KBM-7 (cell line): ENCODE results near the gene TAF11L2.
"Not testable (repeated sequence)": the region's sequence is repeated elsewhere in the genome, so short reads cannot be mapped to it uniquely, and the experiment has no call there.

Source experiments
- DNase-seq: peaks from one replicate; pipeline ENCODE4 v3.0.0-alpha.2; 2015
- in situ Hi-C: fragments of 300-500 bp; cut with MboI; formaldehyde crosslinking; loops from 2 replicates; pipeline ENCODE4 v1.14.3; 2020; ENCODE audit warnings: low sequenced_read_pairs, low pct_unique_long_range_greater_than_20kb, mixed read lengths

Gene TAF11L2

DNA sequence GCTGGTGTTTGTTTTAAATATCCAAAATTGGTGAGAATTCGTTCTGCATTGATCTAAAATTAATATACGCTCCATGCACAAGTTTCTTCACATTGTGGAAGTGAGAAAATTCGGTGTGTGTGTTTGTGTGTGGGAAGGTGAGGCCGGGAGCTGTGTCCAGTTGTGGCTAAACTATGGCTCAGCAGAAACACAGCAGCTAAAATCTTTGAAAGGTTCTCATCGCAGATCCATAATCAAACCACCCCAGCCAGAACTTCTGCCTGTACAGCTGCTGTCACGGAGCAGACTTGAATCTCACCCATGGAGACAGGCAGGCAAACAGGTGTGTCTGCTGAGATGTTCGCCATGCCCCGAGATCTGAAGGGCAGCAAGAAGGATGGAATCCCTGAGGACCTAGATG is at the start of gene TAF11L2:
TSS of gene TAF11L2 (plus strand) at position 301 of the 400 bp plus-strand sequence.
- DNase-seq, in situ Hi-C loops: not testable (repeated sequence)

DNA sequence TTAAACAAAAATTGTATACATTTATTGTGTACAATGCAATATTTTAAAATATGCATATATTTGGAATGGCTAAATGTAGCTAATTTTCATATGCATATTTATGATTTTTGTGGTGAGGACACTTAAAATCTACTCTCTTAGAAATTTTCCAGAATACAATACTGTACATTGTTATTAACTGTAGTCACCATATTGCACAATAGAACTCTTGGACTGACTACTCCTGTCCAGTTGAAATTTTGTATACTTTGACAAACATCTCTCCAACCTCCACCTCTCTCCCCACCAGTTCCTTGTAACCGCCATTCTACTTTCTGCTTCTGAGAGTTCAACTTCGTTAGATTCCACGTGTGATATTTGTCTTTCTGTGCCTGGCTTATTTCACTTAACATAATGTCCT is 49.2 kb upstream of the TAF11L2 start:
- DNase-seq = no peak
- in situ Hi-C loops = no loop called here

DNA sequence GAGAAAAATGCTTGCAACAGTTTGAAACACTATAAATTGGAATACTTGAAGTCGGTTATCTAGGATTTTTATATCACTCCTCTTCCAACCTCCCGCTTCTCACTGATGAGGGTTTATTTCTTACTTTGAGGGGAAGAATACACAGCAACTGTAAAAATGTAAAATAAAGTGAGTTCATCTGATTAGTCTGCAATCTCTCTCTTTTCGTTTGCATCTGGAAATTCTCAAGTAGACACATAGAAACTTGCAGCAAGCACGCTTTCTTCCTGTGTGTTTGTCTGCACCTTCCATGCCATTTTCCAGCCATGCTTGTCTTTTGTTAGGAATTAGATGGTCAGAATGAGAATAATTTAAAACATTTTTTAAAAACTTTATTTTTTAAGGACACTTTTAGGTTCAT is 45.1 kb upstream of the TAF11L2 start:
- no peak for DNase-seq
- in situ Hi-C loops = no loop called here

DNA sequence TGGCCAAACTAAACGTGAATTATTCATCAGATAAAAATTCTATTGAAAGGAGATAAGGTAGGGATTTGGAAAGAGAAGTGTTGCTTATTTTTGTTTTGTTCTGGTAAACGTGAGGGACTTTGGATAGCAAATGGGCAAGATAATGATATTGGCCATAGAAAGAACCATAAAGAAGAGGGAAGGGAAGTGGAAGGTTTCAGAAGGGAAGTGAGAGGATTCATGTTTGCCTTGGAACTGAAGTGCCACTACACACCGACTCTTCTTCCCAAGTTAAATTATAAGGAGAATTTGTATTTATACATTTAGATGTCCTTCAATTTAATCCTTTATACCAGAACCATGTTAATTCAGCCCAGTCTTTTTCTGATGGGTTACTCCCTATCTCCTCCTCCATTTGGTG is 42.1 kb upstream of the TAF11L2 start:
- no peak for DNase-seq
- in situ Hi-C loops = no loop called here

DNA sequence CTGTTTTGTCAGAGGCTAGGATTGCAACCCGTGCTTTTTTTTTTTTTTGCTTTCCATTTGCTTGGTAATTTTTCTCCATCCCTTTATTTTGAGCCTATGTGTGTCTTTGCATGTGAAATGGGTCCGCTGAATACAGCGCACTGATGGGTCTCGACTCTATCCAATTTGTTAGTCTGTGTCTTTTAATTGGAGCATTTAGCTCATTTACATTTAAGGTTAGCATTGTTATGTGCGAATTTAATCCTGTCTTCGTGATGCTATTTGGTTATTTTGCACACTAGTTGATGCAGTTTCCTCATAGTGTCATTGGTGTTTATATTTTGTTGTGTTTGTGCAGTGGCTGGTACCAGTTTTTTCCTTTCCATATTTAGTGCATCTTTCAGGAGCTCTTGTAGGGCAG is 36.2 kb upstream of the TAF11L2 start:
- DNase-seq = no peak
- in situ Hi-C loops = no loop called here

GRCh38 chr5:17463653-17464052 is 34.4 kb upstream of the TAF11L2 start:
- DNase-seq = no peak
- in situ Hi-C loops = no loop called here

GRCh38 chr5:17470064-17470463 is 28.0 kb upstream of the TAF11L2 start:
- in situ Hi-C loops = no loop called here

DNA sequence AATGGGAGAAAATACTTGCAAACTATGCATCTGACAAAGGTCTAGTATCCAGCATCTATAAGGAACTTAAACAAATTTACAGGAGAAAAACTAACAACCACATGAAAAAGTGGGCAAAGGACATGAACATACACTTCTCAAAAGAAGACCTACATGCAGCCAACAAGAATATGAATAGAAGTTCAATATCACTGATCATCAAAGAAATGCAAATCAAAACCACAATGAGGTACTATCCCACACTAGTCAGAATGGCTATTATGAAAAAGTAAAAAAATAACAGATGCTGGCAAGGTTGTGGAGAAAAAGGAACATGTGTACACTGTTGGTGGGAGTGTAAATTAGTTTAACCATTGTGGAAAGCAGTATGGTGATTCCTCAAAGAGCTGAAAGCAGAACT is 23.0 kb upstream of the TAF11L2 start:
- in situ Hi-C loops, DNase-seq: not testable (repeated sequence)

More at GRCh38 chr5:17470064-17470463, 28.0 kb upstream of the TAF11L2 start:
- no peak for DNase-seq

GRCh38 chr5:17477043-17477442 is 21.0 kb upstream of the TAF11L2 start:
- in situ Hi-C loops = no loop called here
- DNase-seq = no peak

DNA sequence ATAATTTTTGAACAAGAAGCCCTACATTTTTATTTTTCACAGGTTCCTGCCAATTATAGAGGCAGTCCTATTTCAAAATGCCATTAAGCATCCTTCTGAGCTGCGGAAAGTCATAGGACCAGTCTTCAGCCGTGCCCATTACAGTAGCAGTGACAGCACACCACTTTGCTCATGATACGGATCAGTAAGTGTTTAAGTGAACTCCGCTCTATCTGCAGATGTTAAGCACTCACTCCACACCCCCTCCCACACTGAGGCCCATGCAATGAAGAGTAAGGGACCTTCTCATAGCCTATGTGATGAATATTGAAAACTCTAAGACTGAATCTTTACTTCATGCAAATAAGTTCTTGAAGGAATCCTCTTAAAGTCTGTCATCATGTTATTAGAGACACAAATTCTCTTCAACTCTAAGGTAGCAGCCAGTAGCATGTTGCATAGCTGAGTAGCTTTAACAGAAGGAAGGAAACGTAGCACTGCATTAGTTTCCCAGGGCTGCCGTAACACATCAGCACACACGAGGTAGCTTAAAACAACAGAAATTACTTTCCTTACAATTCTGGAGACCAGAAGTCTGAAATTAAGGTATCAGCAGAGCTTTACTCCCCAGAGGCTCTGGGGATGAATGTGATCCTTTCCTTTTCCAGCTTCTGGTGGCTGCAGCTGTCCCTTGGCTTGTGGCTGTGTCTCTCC is 20.3 kb upstream of the TAF11L2 start:
- no peak for DNase-seq
- in situ Hi-C loops = no loop called here

DNA sequence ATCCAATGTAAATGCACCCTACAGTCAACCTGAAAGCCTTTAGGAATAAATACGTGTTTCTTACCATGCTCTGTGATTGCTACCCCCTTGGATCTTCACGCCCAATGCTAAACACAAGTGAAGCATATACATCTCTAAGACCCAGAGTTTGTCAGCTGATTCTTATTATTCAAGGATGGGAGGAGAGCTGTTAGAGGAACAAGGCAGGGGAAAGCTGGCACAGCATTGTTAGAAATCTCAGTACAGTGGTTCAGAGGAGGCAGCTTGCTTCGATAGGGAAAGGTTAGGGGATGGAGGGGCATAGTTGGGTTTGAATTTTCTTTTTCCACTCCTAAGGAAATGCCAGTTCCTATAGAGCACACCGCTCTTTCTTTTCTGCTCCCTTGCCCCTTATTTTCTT is 16.7 kb upstream of the TAF11L2 start:
- no peak for DNase-seq
- in situ Hi-C loops = no loop called here

- no peak for DNase-seq
- in situ Hi-C loops = no loop called here
These were observed 15.2 kb upstream of the TAF11L2 start for GRCh38 chr5:17482790-17483189.

DNA sequence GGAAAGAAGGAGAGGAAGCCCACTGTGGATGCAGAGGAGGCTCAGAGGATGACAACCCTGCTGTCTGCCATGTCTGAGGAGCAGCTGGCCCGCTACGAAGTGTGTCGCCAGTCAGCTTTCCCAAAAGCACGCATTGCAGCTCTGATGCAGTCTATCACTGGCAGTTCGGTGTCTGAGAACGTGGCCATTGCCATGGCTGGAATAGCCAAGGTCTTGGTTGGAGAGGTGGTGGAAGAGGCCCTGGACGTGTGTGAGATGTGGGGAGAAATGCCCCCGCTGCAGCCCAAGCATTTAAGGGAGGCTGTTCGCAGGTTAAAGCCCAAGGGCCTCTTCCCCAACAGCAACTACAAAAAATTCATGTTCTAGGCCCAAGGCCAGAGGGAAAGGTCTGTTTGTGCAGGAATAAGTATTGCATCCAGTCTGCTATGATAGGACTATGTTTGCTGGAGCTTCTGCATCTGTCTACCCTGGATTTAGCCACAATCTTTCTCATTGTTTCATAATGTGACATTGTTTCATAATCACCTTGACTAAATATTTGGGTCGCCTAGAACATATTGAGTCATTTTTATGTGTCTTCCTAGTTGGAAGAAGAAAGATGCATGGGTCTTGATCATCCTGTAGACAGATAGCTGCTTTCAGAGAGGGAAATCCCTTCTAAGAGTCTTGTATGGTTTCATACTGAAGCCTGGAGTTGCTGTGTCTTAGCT is 11.4 kb upstream of the TAF11L2 start:
- in situ Hi-C loops = not testable (repeated sequence)

DNA sequence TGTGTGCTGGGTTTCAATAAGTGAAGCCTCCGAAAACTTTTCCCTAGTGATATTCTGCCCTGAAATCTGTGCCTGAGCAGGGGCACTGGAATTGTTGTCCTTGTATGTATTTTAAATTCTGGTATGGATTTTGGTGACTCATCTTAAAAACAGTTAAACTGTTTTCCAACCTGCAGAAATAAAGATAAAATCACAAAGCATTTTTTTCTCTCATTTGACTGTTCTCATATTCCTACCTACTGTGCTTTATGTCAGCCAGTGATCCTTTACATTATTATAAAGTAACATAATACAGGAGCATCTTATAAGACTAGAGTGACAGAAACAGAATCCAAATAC is 10.9 kb upstream of the TAF11L2 start:
- DNase-seq = no peak
- in situ Hi-C loops = no loop called here

More for the DNA sequence above, 11.4 kb upstream of the TAF11L2 start:
- not testable (repeated sequence) for DNase-seq

GRCh38 chr5:17491257-17491656 is 6.8 kb upstream of the TAF11L2 start:
- DNase-seq, in situ Hi-C loops: not testable (repeated sequence)

GRCh38 chr5:17492770-17493169 is 5.3 kb upstream of the TAF11L2 start:
- in situ Hi-C loops = no loop called here
- no peak for DNase-seq

- no peak for DNase-seq
- in situ Hi-C loops = no loop called here
These were observed 585 bp upstream of the TAF11L2 start for GRCh38 chr5:17497446-17497845.

- no peak for DNase-seq
- in situ Hi-C loops = no loop called here
These were observed 13.8 kb downstream of the TAF11L2 start for GRCh38 chr5:17511775-17512325.

- DNase-seq, in situ Hi-C loops: not testable (repeated sequence)
These were observed 19.5 kb downstream of the TAF11L2 start for GRCh38 chr5:17517526-17517925.

- DNase-seq, in situ Hi-C loops: not testable (repeated sequence)
These were observed 20.0 kb downstream of the TAF11L2 start, which contains the start of gene TAF11L3 for GRCh38 chr5:17518067-17518466. TAF11L3 (plus strand) TSS chr5:17518367.
